ENCODE measurements around the gene PRIMA1.

PRIMA1 gene

GRCh38 chr14:93700928-93701327 lies 87.4 kb downstream of the PRIMA1 start:
- no peak overlapping the region for H3K4me3 ChIP-seq (ENCODE audit: control insufficient read depth in 1 of 7, extremely low read depth in 1 of 7, insufficient read depth in 4 of 7, low read depth in 2 of 7, low read length in 6 of 7)
- ChIA-PET CTCF (no interaction called here), POLR2A (no interaction called here)
- H3K36me3 ChIP-seq (ENCODE audit: control insufficient read depth in 4 of 4, insufficient read depth in 4 of 4, low read length in 3 of 4) = no peaks in the 10 kb centered on the region
- peaks cover 0 to 10% (median 0%) of the 10 kb centered on the region in 5 experiments for H3K9me3 ChIP-seq (ENCODE audit: control extremely low read depth in 1 of 5, control insufficient read depth in 4 of 5, insufficient read depth in 2 of 5, low read depth in 1 of 5, low read length in 4 of 5)
- DNase-seq = no peak
- H3K27ac ChIP-seq (ENCODE audit: insufficient read depth in 1 of 2, low read depth in 1 of 2, low read length in 2 of 2, poor library complexity in 1 of 2, severe bottlenecking in 2 of 2) = no peak overlapping the region
- H3K4me1 ChIP-seq (ENCODE audit: control extremely low read depth in 1 of 4, control insufficient read depth in 4 of 4, insufficient read depth in 4 of 4, low read length in 3 of 4) = no peaks in the 10 kb centered on the region
- peaks cover 0 to 4% (median 0%) of the 10 kb centered on the region in 5 experiments for H3K27me3 ChIP-seq (replicated peaks in 2 of 5; ENCODE audit: control insufficient read depth in 4 of 5, insufficient read depth in 5 of 5, low read length in 4 of 5)

- 71% methylated on average over 4 of the region's 6 CpGs for WGBS (ENCODE audit: insufficient coverage)
- POLR2A ChIA-PET = no interaction called here
Measured at GRCh38 chr14:93693914-93694313, 94.4 kb downstream of the PRIMA1 start.

GRCh38 chr14:93691042-93691780 lies 97.1 kb downstream of the PRIMA1 start:
- CTCF ChIA-PET = interaction anchor here (1.1 kb wide), 1 partner anchor 37 kb away, joined by 3 read pairs; no protein-coding TSS in a partner anchor
- WGBS (ENCODE audit: insufficient coverage) = 94% methylated on average over 10 of the region's 16 CpGs
- POLR2A ChIA-PET = no interaction called here
- peaks cover 0 to 45% (median 8%) of the 10 kb centered on the region in 5 experiments for H3K27me3 ChIP-seq (replicated peaks in 2 of 5; ENCODE audit: control insufficient read depth in 4 of 5, insufficient read depth in 5 of 5, low read length in 4 of 5)
- no peak for DNase-seq
- no peaks in the 10 kb centered on the region for H3K9me3 ChIP-seq (ENCODE audit: control extremely low read depth in 1 of 5, control insufficient read depth in 4 of 5, insufficient read depth in 2 of 5, low read depth in 1 of 5, low read length in 4 of 5)
- no peak overlapping the region for H3K27ac ChIP-seq (ENCODE audit: insufficient read depth in 1 of 2, low read depth in 1 of 2, low read length in 2 of 2, poor library complexity in 1 of 2, severe bottlenecking in 2 of 2)
- H3K4me3 ChIP-seq (ENCODE audit: control insufficient read depth in 1 of 7, extremely low read depth in 1 of 7, insufficient read depth in 4 of 7, low read depth in 2 of 7, low read length in 6 of 7) = no peak overlapping the region
- H3K4me1 ChIP-seq (ENCODE audit: control extremely low read depth in 1 of 4, control insufficient read depth in 4 of 4, insufficient read depth in 4 of 4, low read length in 3 of 4) = no peaks in the 10 kb centered on the region
- no peaks in the 10 kb centered on the region for H3K36me3 ChIP-seq (ENCODE audit: control insufficient read depth in 4 of 4, insufficient read depth in 4 of 4, low read length in 3 of 4)

More at GRCh38 chr14:93693914-93694313, 94.4 kb downstream of the PRIMA1 start:
- Histone ChIP-seq H3K4me3 (ENCODE audit: control insufficient read depth in 1 of 7, extremely low read depth in 1 of 7, insufficient read depth in 4 of 7, low read depth in 2 of 7, low read length in 6 of 7) (no peak overlapping the region), H3K9me3 (ENCODE audit: control extremely low read depth in 1 of 5, control insufficient read depth in 4 of 5, insufficient read depth in 2 of 5, low read depth in 1 of 5, low read length in 4 of 5) (peaks cover 0 to 4% (median 0%) of the 10 kb centered on the region in 5 experiments), H3K27ac (ENCODE audit: insufficient read depth in 1 of 2, low read depth in 1 of 2, low read length in 2 of 2, poor library complexity in 1 of 2, severe bottlenecking in 2 of 2) (no peak overlapping the region), H3K4me1 (ENCODE audit: control extremely low read depth in 1 of 4, control insufficient read depth in 4 of 4, insufficient read depth in 4 of 4, low read length in 3 of 4) (no peaks in the 10 kb centered on the region), H3K27me3 (replicated peaks in 2 of 5; ENCODE audit: control insufficient read depth in 4 of 5, insufficient read depth in 5 of 5, low read length in 4 of 5) (peaks cover 0 to 25% (median 3%) of the 10 kb centered on the region in 5 experiments), H3K36me3 (ENCODE audit: control insufficient read depth in 4 of 4, insufficient read depth in 4 of 4, low read length in 3 of 4) (no peaks in the 10 kb centered on the region)
- DNase-seq = no peak
- CTCF ChIA-PET = no interaction called here

- H3K9me3 ChIP-seq (ENCODE audit: control extremely low read depth in 1 of 5, control insufficient read depth in 4 of 5, insufficient read depth in 2 of 5, low read depth in 1 of 5, low read length in 4 of 5) = no peaks in the 10 kb centered on the region
- WGBS (ENCODE audit: insufficient coverage) = 69% methylated on average over 4 of the region's 6 CpGs
- no peaks in the 10 kb centered on the region for H3K4me1 ChIP-seq (ENCODE audit: control extremely low read depth in 1 of 4, control insufficient read depth in 4 of 4, insufficient read depth in 4 of 4, low read length in 3 of 4)
- no peaks in the 10 kb centered on the region for H3K36me3 ChIP-seq (ENCODE audit: control insufficient read depth in 4 of 4, insufficient read depth in 4 of 4, low read length in 3 of 4)
- no peak overlapping the region for H3K27ac ChIP-seq (ENCODE audit: insufficient read depth in 1 of 2, low read depth in 1 of 2, low read length in 2 of 2, poor library complexity in 1 of 2, severe bottlenecking in 2 of 2)
- CTCF ChIA-PET = no interaction called here
- peaks cover 0 to 48% (median 8%) of the 10 kb centered on the region in 5 experiments for H3K27me3 ChIP-seq (replicated peaks in 2 of 5; ENCODE audit: control insufficient read depth in 4 of 5, insufficient read depth in 5 of 5, low read length in 4 of 5)
- POLR2A ChIA-PET = no interaction called here
- no peak overlapping the region for H3K4me3 ChIP-seq (ENCODE audit: control insufficient read depth in 1 of 7, extremely low read depth in 1 of 7, insufficient read depth in 4 of 7, low read depth in 2 of 7, low read length in 6 of 7)
- no peak for DNase-seq
Measured at GRCh38 chr14:93690146-93690545, 98.1 kb downstream of the PRIMA1 start.

GRCh38 chr14:93688820-93689219 lies 99.5 kb downstream of the PRIMA1 start:
- DNase-seq = no peak
- Histone ChIP-seq H3K9me3 (ENCODE audit: control extremely low read depth in 1 of 5, control insufficient read depth in 4 of 5, insufficient read depth in 2 of 5, low read depth in 1 of 5, low read length in 4 of 5) (no peaks in the 10 kb centered on the region), H3K27ac (ENCODE audit: insufficient read depth in 1 of 2, low read depth in 1 of 2, low read length in 2 of 2, poor library complexity in 1 of 2, severe bottlenecking in 2 of 2) (no peak overlapping the region), H3K36me3 (ENCODE audit: control insufficient read depth in 4 of 4, insufficient read depth in 4 of 4, low read length in 3 of 4) (no peaks in the 10 kb centered on the region), H3K27me3 (replicated peaks in 2 of 5; ENCODE audit: control insufficient read depth in 4 of 5, insufficient read depth in 5 of 5, low read length in 4 of 5) (peaks cover 0 to 51% (median 8%) of the 10 kb centered on the region in 5 experiments), H3K4me1 (ENCODE audit: control extremely low read depth in 1 of 4, control insufficient read depth in 4 of 4, insufficient read depth in 4 of 4, low read length in 3 of 4) (no peaks in the 10 kb centered on the region), H3K4me3 (ENCODE audit: control insufficient read depth in 1 of 7, extremely low read depth in 1 of 7, insufficient read depth in 4 of 7, low read depth in 2 of 7, low read length in 6 of 7) (no peak overlapping the region)
- ChIA-PET CTCF (interaction anchor here (1.3 kb wide), 1 partner anchor 11 kb away, joined by 3 read pairs; no protein-coding TSS in a partner anchor), POLR2A (no interaction called here)
- WGBS (ENCODE audit: insufficient coverage) = no CpG with 5 or more reads among the region's 4 CpGs

GRCh38 chr14:93688239-93688666 lies 100.0 kb downstream of the PRIMA1 start:
- ChIA-PET POLR2A (no interaction called here), CTCF (no interaction called here)
- 41% methylated on average over 5 of the region's 5 CpGs for WGBS (ENCODE audit: insufficient coverage)

GRCh38 chr14:93686268-93686667 lies 102.0 kb downstream of the PRIMA1 start:
- ChIA-PET CTCF (no interaction called here), POLR2A (no interaction called here)
- no peak for DNase-seq
- Histone ChIP-seq H3K9me3 (ENCODE audit: control extremely low read depth in 1 of 5, control insufficient read depth in 4 of 5, insufficient read depth in 2 of 5, low read depth in 1 of 5, low read length in 4 of 5) (no peaks in the 10 kb centered on the region), H3K4me3 (ENCODE audit: control insufficient read depth in 1 of 7, extremely low read depth in 1 of 7, insufficient read depth in 4 of 7, low read depth in 2 of 7, low read length in 6 of 7) (no peak overlapping the region), H3K36me3 (ENCODE audit: control insufficient read depth in 4 of 4, insufficient read depth in 4 of 4, low read length in 3 of 4) (no peaks in the 10 kb centered on the region), H3K4me1 (ENCODE audit: control extremely low read depth in 1 of 4, control insufficient read depth in 4 of 4, insufficient read depth in 4 of 4, low read length in 3 of 4) (no peaks in the 10 kb centered on the region), H3K27me3 (replicated peaks in 2 of 5; ENCODE audit: control insufficient read depth in 4 of 5, insufficient read depth in 5 of 5, low read length in 4 of 5) (peaks cover 0 to 46% (median 8%) of the 10 kb centered on the region in 5 experiments), H3K27ac (ENCODE audit: insufficient read depth in 1 of 2, low read depth in 1 of 2, low read length in 2 of 2, poor library complexity in 1 of 2, severe bottlenecking in 2 of 2) (no peak overlapping the region)
- 87% methylated on average over 5 of the region's 5 CpGs for WGBS (ENCODE audit: insufficient coverage)

More at GRCh38 chr14:93688239-93688666, 100.0 kb downstream of the PRIMA1 start:
- Histone ChIP-seq H3K27ac (ENCODE audit: insufficient read depth in 1 of 2, low read depth in 1 of 2, low read length in 2 of 2, poor library complexity in 1 of 2, severe bottlenecking in 2 of 2) (no peak overlapping the region), H3K4me1 (ENCODE audit: control extremely low read depth in 1 of 4, control insufficient read depth in 4 of 4, insufficient read depth in 4 of 4, low read length in 3 of 4) (no peaks in the 10 kb centered on the region), H3K9me3 (ENCODE audit: control extremely low read depth in 1 of 5, control insufficient read depth in 4 of 5, insufficient read depth in 2 of 5, low read depth in 1 of 5, low read length in 4 of 5) (no peaks in the 10 kb centered on the region), H3K27me3 (replicated peaks in 2 of 5; ENCODE audit: control insufficient read depth in 4 of 5, insufficient read depth in 5 of 5, low read length in 4 of 5) (peaks cover 0 to 52% (median 8%) of the 10 kb centered on the region in 5 experiments), H3K36me3 (ENCODE audit: control insufficient read depth in 4 of 4, insufficient read depth in 4 of 4, low read length in 3 of 4) (no peaks in the 10 kb centered on the region), H3K4me3 (ENCODE audit: control insufficient read depth in 1 of 7, extremely low read depth in 1 of 7, insufficient read depth in 4 of 7, low read depth in 2 of 7, low read length in 6 of 7) (no peak overlapping the region)
- no peak for DNase-seq

All from common myeloid progenitor, CD34-positive (primary cell).